HUES6 (cell line): ENCODE results near the gene LRRC30.

Experiments
- H3K27ac ChIP-seq: 2 replicates; pipeline ENCODE4 v1.7.0; 2013; ENCODE audit warnings: low read depth, mild to moderate bottlenecking, low read length, inconsistent platforms
- H3K27me3 ChIP-seq: 2 replicates; pipeline ENCODE4 v1.6.1; 2013; ENCODE audit warnings: low read length; ENCODE audit not compliant: control insufficient read depth, insufficient read depth
- H3K36me3 ChIP-seq: 2 replicates; pipeline ENCODE4 v1.6.1; 2013; ENCODE audit warnings: low read length; ENCODE audit not compliant: control insufficient read depth, insufficient read depth
- H3K4me1 ChIP-seq: 2 replicates; pipeline ENCODE4 v1.6.1; 2013; ENCODE audit warnings: low read length; ENCODE audit not compliant: control insufficient read depth, insufficient read depth
- H3K4me3 ChIP-seq: 2 replicates; pipeline ENCODE4 v1.5.1; 2013; ENCODE audit warnings: low read depth, low read length
- H3K9ac ChIP-seq: one replicate; pipeline ENCODE4 v1.6.1; 2013; ENCODE audit warnings: mild to moderate bottlenecking, low read length
- H3K9me3 ChIP-seq: 2 replicates; pipeline ENCODE4 v1.6.1; 2013; ENCODE audit warnings: low read depth, low read length; ENCODE audit not compliant: control insufficient read depth, insufficient read depth

The LRRC30 gene

GRCh38 chr18:7205346-7205745, 25.5 kb upstream of the LRRC30 start:
- H3K27ac ChIP-seq: no peak overlapping the region
- H3K4me1 ChIP-seq: peaks cover 9% of the 10 kb centered on the region
- H3K9ac ChIP-seq: no peak overlapping the region
- no peaks in the 10 kb centered on the region for H3K9me3 ChIP-seq
- no peak overlapping the region for H3K4me3 ChIP-seq
- H3K36me3 ChIP-seq: no peaks in the 10 kb centered on the region
- H3K27me3 ChIP-seq: no peaks in the 10 kb centered on the region

DNA sequence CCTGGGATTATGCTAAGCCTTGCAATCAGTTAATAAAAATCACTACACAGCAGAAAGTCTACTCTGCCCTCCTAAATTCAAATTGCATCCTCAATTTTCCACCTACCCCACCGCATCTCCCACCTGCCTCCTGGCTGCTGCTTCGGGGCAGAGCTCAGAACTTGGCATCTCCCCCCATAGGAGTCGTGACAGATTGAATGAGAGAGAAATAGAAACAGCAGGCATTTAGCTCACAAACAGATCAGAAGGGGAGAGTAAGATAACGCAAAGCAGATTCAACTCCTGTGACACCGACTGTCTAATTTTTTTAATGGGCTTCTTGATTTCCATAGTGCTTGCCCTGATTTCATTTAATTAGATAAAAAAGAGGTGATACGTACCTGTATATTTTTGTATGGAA, 24.7 kb upstream of the LRRC30 start:
- no peaks in the 10 kb centered on the region for H3K27me3 ChIP-seq
- H3K4me1 ChIP-seq: peaks cover 9% of the 10 kb centered on the region

DNA sequence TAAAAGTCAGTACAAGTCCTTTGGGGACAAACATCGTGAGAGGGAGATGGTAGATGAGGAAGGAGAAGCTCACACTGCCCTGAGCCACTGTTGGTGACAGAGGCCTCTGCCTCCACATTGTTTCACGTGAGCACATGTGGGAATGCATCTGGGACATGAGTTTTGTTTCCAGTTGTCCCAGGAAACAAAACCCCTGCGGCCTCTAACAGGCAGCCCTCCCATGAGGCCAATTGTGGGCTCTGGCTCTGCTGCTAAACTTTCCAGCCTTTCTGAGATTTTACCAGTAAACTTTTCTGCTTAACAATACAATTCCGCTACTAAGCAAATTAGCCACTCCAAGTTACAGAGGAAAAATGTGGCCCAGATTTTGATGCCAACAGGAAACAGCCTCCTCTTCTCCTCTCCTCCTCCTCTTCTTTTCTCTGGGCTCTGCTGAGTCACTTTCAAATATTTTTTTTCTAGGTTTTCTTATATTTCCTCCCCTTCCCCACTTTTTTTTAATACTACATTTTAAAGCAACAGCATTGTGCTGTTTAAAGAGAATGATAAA, 23.4 kb upstream of the LRRC30 start:
- Histone ChIP-seq H3K9ac (no peak overlapping the region), H3K4me1 (peaks cover 9% of the 10 kb centered on the region), H3K27me3 (no peaks in the 10 kb centered on the region), H3K9me3 (no peaks in the 10 kb centered on the region), H3K4me3 (no peak overlapping the region), H3K27ac (no peak overlapping the region), H3K36me3 (no peaks in the 10 kb centered on the region)

More for the DNA sequence above, 24.7 kb upstream of the LRRC30 start:
- H3K27ac ChIP-seq: no peak overlapping the region
- H3K9ac ChIP-seq: no peak overlapping the region
- no peak overlapping the region for H3K4me3 ChIP-seq
- no peaks in the 10 kb centered on the region for H3K9me3 ChIP-seq
- no peaks in the 10 kb centered on the region for H3K36me3 ChIP-seq

DNA sequence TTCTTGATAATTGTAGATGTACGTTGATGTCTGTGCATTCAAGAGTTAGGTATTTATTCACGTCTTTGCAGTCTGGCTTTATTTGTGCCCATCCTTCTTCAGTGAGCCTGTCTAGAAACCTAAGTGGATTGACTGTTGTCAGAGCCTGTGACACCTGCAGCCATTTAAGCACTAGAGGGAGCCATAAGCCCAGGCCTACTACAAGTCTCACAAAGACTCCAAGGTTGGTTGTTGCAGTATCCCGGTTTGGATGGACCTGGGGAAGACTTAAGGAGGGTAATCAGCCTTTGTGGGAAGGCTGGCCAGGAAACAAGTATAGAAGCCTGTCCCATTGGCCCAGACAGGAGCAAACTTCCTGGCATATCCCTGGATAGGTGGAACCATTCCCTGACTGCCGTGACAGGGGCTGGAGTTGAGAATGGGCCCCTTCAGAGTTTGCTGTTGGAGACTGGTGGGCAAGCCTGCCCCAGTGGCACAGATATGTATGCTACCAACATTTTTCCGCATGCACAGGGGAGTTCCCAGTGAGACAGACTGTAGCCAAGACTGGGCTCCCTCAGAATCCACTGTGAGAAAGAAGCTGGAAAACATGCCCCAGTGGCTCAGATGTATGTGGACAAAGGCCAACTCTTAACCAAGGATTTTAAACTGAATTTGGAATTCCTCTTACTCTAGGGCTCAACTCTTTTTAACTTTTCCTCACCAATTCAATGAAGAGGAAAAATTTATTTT, 9.3 kb upstream of the LRRC30 start:
- H3K27ac ChIP-seq: no peak overlapping the region
- H3K36me3 ChIP-seq: no peaks in the 10 kb centered on the region
- no peaks in the 10 kb centered on the region for H3K27me3 ChIP-seq
- no peak overlapping the region for H3K4me3 ChIP-seq
- H3K4me1 ChIP-seq: no peaks in the 10 kb centered on the region
- no peak overlapping the region for H3K9ac ChIP-seq
- no peaks in the 10 kb centered on the region for H3K9me3 ChIP-seq

- Histone ChIP-seq H3K4me3 (no peak overlapping the region), H3K27me3 (no peaks in the 10 kb centered on the region), H3K27ac (no peak overlapping the region), H3K9ac (no peak overlapping the region), H3K36me3 (no peaks in the 10 kb centered on the region), H3K9me3 (no peaks in the 10 kb centered on the region), H3K4me1 (no peaks in the 10 kb centered on the region)
Measured at GRCh38 chr18:7224198-7224597, 6.7 kb upstream of the LRRC30 start.

- Histone ChIP-seq H3K27me3 (no peaks in the 10 kb centered on the region), H3K9ac (no peak overlapping the region), H3K36me3 (no peaks in the 10 kb centered on the region), H3K9me3 (no peaks in the 10 kb centered on the region), H3K27ac (no peak overlapping the region), H3K4me3 (no peak overlapping the region), H3K4me1 (no peaks in the 10 kb centered on the region)
Measured at GRCh38 chr18:7232218-7232617, 1.3 kb downstream of the LRRC30 start.

DNA sequence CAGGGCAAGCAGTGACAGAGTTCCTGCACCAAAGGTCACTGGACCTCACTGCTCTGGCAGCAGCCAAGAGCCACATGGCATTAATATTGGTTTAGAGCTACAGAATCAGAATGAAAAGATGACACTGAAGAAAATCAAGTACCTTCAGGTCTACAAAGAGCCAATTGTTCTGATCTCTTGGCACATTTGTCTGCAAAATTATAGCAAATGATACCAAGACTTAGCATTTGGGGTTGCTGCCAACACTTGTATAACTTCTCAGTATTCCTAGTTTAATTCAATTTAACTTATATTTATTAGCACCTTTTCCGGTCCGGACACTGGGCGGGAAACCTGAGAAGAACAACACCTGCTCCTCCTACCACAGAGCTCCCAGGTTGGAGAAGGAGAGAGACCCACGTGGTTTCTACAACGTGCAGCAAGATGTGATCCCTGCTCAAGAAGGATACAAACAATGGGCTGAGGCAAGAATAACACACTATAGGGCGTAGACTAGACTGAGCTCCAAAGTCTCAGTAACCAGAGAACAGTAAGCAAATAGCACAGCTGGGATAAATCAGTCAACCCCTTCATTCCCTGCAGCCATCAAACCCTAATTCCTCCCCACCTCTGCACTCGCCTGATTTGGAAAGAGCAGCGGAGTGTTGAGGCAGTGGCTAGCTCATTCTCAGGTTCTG, 2.4 kb downstream of the LRRC30 start:
- no peaks in the 10 kb centered on the region for H3K36me3 ChIP-seq
- no peak overlapping the region for H3K4me3 ChIP-seq
- no peak overlapping the region for H3K27ac ChIP-seq
- no peaks in the 10 kb centered on the region for H3K4me1 ChIP-seq
- H3K9ac ChIP-seq: no peak overlapping the region
- no peaks in the 10 kb centered on the region for H3K9me3 ChIP-seq
- no peaks in the 10 kb centered on the region for H3K27me3 ChIP-seq

DNA sequence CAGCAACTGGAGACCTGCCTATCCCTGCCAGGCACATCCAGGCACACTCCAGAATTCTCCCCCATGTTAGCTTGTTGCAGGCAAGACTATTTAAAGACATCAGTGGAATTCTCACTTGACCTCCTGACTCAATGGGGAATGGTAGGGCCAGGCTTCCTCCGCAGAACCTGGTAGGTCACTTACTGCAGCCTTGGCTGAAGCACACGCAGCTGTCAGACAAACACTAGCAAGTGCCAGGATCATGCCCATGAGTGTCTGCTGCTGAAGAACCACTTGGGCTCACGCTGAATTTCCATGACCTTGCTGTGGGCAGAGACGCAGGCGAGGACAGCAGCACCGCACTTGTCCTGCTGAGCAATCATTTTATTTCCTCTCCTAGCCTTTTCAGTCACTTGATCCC, 3.2 kb downstream of the LRRC30 start:
- H3K9ac ChIP-seq: no peak overlapping the region
- H3K36me3 ChIP-seq: no peaks in the 10 kb centered on the region
- no peak overlapping the region for H3K27ac ChIP-seq
- H3K9me3 ChIP-seq: no peaks in the 10 kb centered on the region
- H3K4me3 ChIP-seq: no peak overlapping the region
- no peaks in the 10 kb centered on the region for H3K4me1 ChIP-seq
- H3K27me3 ChIP-seq: no peaks in the 10 kb centered on the region

DNA sequence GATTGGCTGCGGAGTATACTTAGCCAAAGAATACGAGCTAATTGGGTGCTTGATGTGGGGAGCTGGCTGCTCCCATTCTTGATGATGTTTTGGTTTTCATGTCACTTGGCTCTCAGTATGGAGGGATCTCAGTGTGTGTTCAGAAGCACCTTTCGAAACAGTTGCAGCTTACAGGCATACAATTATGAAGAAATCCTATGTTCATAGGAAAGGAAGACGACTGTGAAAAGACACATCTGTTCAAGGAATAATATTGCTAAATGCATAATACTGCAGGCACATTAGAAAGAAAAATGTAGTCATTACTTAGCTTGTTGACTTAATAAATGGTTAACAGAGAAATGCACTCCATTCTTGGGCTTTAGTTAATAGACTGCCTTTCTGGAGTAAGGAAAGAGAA, 4.1 kb downstream of the LRRC30 start:
- Histone ChIP-seq H3K4me3 (no peak overlapping the region), H3K27ac (no peak overlapping the region), H3K36me3 (no peaks in the 10 kb centered on the region), H3K27me3 (no peaks in the 10 kb centered on the region), H3K4me1 (no peaks in the 10 kb centered on the region), H3K9ac (no peak overlapping the region), H3K9me3 (peaks cover 3% of the 10 kb centered on the region; the same call in 1 of the 2 replicates)

DNA sequence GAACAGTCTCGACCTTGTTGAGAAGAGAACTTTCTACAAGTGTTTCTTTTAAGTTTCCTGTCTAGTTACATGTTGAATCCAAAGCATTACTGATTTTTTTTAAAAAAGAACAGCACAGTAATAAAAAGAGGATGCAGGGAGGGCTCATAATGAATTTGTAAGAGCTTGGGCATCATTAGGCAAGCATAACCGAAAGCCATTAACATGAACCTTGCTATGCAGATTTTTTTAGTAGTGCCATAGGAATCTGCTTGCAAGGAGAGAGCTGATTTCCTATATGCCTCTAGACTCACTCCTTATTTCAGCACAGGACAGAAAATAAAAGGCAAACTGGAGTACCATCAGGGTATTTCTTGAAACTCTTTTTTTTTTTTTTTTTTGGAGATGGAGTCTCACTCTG, 5.2 kb downstream of the LRRC30 start:
- H3K9ac ChIP-seq: no peak overlapping the region
- H3K27ac ChIP-seq: no peak overlapping the region
- no peaks in the 10 kb centered on the region for H3K4me1 ChIP-seq
- no peak overlapping the region for H3K4me3 ChIP-seq
- no peaks in the 10 kb centered on the region for H3K36me3 ChIP-seq
- peaks cover 13% of the 10 kb centered on the region for H3K9me3 ChIP-seq
- H3K27me3 ChIP-seq: no peaks in the 10 kb centered on the region

DNA sequence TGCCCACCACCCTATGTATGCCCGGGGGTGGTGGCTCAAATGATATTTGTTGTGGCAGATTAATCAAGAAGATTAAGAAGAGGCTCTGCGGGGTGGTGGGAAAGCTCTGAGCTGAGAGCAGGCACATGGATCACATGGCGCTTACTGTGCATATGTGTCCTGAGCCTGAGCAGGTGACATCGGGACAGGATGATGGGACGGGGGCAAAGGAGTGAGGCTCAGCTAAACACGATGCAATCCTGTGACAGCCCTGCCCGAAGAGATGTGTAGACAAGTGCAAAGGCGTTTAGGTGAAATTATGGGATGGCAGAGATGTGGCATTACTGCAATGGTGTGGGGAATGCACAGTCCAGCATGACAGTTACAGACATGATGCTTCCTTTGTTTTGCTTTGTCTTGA, 6.0 kb downstream of the LRRC30 start:
- H3K27ac ChIP-seq: no peak overlapping the region
- H3K4me1 ChIP-seq: no peaks in the 10 kb centered on the region
- no peaks in the 10 kb centered on the region for H3K36me3 ChIP-seq
- H3K9me3 ChIP-seq: peaks cover 17% of the 10 kb centered on the region
- H3K9ac ChIP-seq: no peak overlapping the region
- no peaks in the 10 kb centered on the region for H3K27me3 ChIP-seq
- H3K4me3 ChIP-seq: no peak overlapping the region
